HCT116 (cell line): ENCODE measurements around the gene RETREG1. TPM values are rescaled to one million over a fixed set of nuclear protein-coding genes. Genes with fewer than 3 reads are reported as not detected.

Source experiments
- ATAC-seq: fragments of 200-7000 bp; cut with Tn5 transposase; 2 replicates; pipeline ENCODE4 v1.9.1; 2020; ENCODE audit warnings: mild to moderate bottlenecking, moderate library complexity
- BruUV-seq: library from RNA; stranded (reverse); fragments of 400-500 nt; replicated peaks from 2 replicates; lab custom pipeline; 2021; lab: Mats Ljungman, UMichigan
- CTCF ChIA-PET: fragments of 300-600 bp; sonication (Branson Sonifier 250); formaldehyde crosslinking; loops from one replicate; lab custom pipeline; 2021; ENCODE audit warnings: antibody characterized with exemption; lab: Charles Lee
- POLR2A ChIA-PET: fragments of 300-600, 350-600 bp; sonication (Branson Sonifier 250); formaldehyde crosslinking; loops from one replicate; lab custom pipeline; 2021; ENCODE audit warnings: antibody characterized with exemption; lab: Charles Lee
- RAD21 ChIA-PET, 2 experiments: fragments of 300-600 bp; sonication (Branson Sonifier 250); formaldehyde crosslinking; loops; one replicate each; lab custom pipeline; 2023; ENCODE audit warnings: low total read pairs in 2 of 2; ENCODE audit not compliant: uncharacterized antibody in 2 of 2, unreplicated experiment in 2 of 2, low non-redundant PET in 1 of 2; lab: Charles Lee
- DNase-seq: peaks from one replicate; pipeline ENCODE4 v3.0.0-alpha.2; 2010; ENCODE audit warnings: low read depth, low spot score
- H2AFZ ChIP-seq: fragments of 200-600 bp; shearing (Covaris generic), sonication (generic); 2 replicates; pipeline ENCODE4 v1.6.1; 2017; ENCODE audit warnings: low read depth, mixed run types, mixed read lengths, antibody characterized with exemption, low read length; ENCODE audit not compliant: poor library complexity, severe bottlenecking
- H3K27ac ChIP-seq: 2 replicates; pipeline ENCODE4 v1.5.1; 2012; ENCODE audit warnings: low read depth, low read length
- H3K27me3 ChIP-seq: fragments of 200-600 bp; sonication (generic); 2 replicates; pipeline ENCODE4 v1.6.1; 2016; ENCODE audit warnings: mixed run types, low read length, mixed read lengths; ENCODE audit not compliant: insufficient read depth
- H3K36me3 ChIP-seq, 2 experiments: fragments of 200-500 bp in 1 of 2; fragments of 200-600 bp in 1 of 2; sonication (Bioruptor generic) in 1 of 2; sonication (generic) in 1 of 2; 2 replicates each; pipeline versions ENCODE4 v1.5.1 to v1.6.1; 2014 to 2016; ENCODE audit warnings: low read length in 2 of 2, inconsistent platforms in 1 of 2, mixed read lengths in 1 of 2, mixed run types in 1 of 2; ENCODE audit not compliant: insufficient read depth in 2 of 2, control insufficient read depth in 1 of 2
- H3K4me1 ChIP-seq, 2 experiments: fragments of 200-600 bp in 1 of 2; sonication (generic) in 1 of 2; 2 replicates each; pipeline versions ENCODE4 v1.5.1 to v1.6.1; 2012 to 2017; ENCODE audit warnings: low read length in 2 of 2, inconsistent platforms in 1 of 2, mild to moderate bottlenecking in 1 of 2, mixed read lengths in 1 of 2, mixed run types in 1 of 2, moderate library complexity in 1 of 2; ENCODE audit not compliant: insufficient read depth in 2 of 2, control insufficient read depth in 1 of 2
- H3K4me2 ChIP-seq: fragments of 200-600 bp; sonication (generic); 2 replicates; pipeline ENCODE4 v1.6.1; 2017; ENCODE audit warnings: mixed run types, low read length, mixed read lengths
- H3K4me3 ChIP-seq, 2 experiments: fragments of 200-600 bp in 1 of 2; sonication (generic) in 1 of 2; replicated peaks in 1 of 2; 2 replicates each; pipeline ENCODE4 v1.5.1; 2011 to 2016; ENCODE audit warnings: low read length in 2 of 2, control low read depth in 1 of 2, low read depth in 1 of 2, mild to moderate bottlenecking in 1 of 2, mixed read lengths in 1 of 2, mixed run types in 1 of 2
- H3K79me2 ChIP-seq: fragments of 200-600 bp; sonication (generic); 2 replicates; pipeline ENCODE4 v1.6.1; 2017; ENCODE audit warnings: mild to moderate bottlenecking, mixed run types, low read length, moderate library complexity, mixed read lengths; ENCODE audit not compliant: insufficient read depth
- H3K9ac ChIP-seq: fragments of 200-600 bp; sonication (generic); 2 replicates; pipeline ENCODE4 v1.6.1; 2016; ENCODE audit warnings: low read length, mixed read lengths
- H3K9me2 ChIP-seq: fragments of 200-600 bp; sonication (generic), shearing (Covaris generic); 2 replicates; pipeline ENCODE4 v1.6.1; 2017; ENCODE audit warnings: mixed run types, mild to moderate bottlenecking, moderate library complexity; ENCODE audit not compliant: insufficient read depth
- H3K9me3 ChIP-seq, 2 experiments: fragments of 200-500 bp in 1 of 2; fragments of 200-600 bp in 1 of 2; sonication (Bioruptor generic) in 1 of 2; sonication (generic) in 1 of 2; 2 replicates each; pipeline ENCODE4 v1.6.1; 2014 to 2017; ENCODE audit warnings: low read length in 2 of 2, mixed read lengths in 2 of 2, inconsistent platforms in 1 of 2, low read depth in 1 of 2, mild to moderate bottlenecking in 1 of 2, mixed run types in 1 of 2, moderate library complexity in 1 of 2; ENCODE audit not compliant: control insufficient read depth in 1 of 2, insufficient read depth in 1 of 2
- H4K20me1 ChIP-seq: fragments of 200-600 bp; sonication (generic), shearing (Covaris generic); 2 replicates; pipeline ENCODE4 v1.6.1; 2017; ENCODE audit warnings: mixed run types, mild to moderate bottlenecking, moderate library complexity; ENCODE audit not compliant: insufficient read depth
- ATF3 ChIP-seq: IDR thresholded peaks from 2 replicates; pipeline ENCODE4 v1.6.1; 2012
- CBX3 ChIP-seq: IDR thresholded peaks from 2 replicates; pipeline ENCODE4 v1.6.1; 2012; ENCODE audit warnings: low read depth
- CEBPB ChIP-seq: IDR thresholded peaks from 2 replicates; pipeline ENCODE4 v1.6.1; 2012; ENCODE audit warnings: low read depth
- ELF1 ChIP-seq: IDR thresholded peaks from 2 replicates; pipeline ENCODE4 v1.6.1; 2012; ENCODE audit warnings: low read depth, borderline replicate concordance
- EZH2phosphoT487 ChIP-seq: fragments of 200-600 bp; IDR thresholded peaks from 2 replicates; pipeline ENCODE4 v1.6.1; 2018; ENCODE audit warnings: antibody characterized with exemption, borderline replicate concordance
- FOSL1 ChIP-seq: IDR thresholded peaks from 2 replicates; pipeline ENCODE4 v1.6.1; 2012; ENCODE audit warnings: low read depth
- MAX ChIP-seq: IDR thresholded peaks from 2 replicates; pipeline ENCODE4 v1.6.1; 2012
- POLR2AphosphoS5 ChIP-seq: IDR thresholded peaks from 2 replicates; pipeline ENCODE4 v1.6.1; 2011; ENCODE audit warnings: mild to moderate bottlenecking, low read depth, low read length, moderate library complexity
- REST ChIP-seq: IDR thresholded peaks from 2 replicates; pipeline ENCODE4 v1.6.1; 2012; ENCODE audit warnings: low read depth
- SIN3A ChIP-seq: IDR thresholded peaks from 2 replicates; pipeline ENCODE4 v1.6.1; 2012; ENCODE audit warnings: low read depth
- SRF ChIP-seq: IDR thresholded peaks from 2 replicates; pipeline ENCODE4 v1.6.1; 2012; ENCODE audit warnings: low read depth
- TCF7L2 ChIP-seq: IDR thresholded peaks from 2 replicates; pipeline ENCODE4 v1.7.0; 2011; ENCODE audit warnings: borderline replicate concordance, inconsistent platforms; ENCODE audit not compliant: insufficient read depth, insufficient read length; ENCODE audit errors: extremely low read depth
- YY1 ChIP-seq: IDR thresholded peaks from 2 replicates; pipeline ENCODE4 v1.6.1; 2011; ENCODE audit warnings: low read length, low read depth, moderate library complexity, mild to moderate bottlenecking; ENCODE audit not compliant: insufficient replicate concordance; ENCODE audit errors: extremely low read depth
- ZFX ChIP-seq: fragments of 450-650 bp; IDR thresholded peaks from 2 replicates; pipeline ENCODE4 v1.6.1; 2017
- intact Hi-C: fragments of 100-400 bp; cut with micrococcal nuclease; formaldehyde crosslinking; loops from 2 replicates; pipeline ENCODE4 v1.10.0; 2022
- total RNA-seq: library from RNA; stranded (reverse); gene quantifications from one replicate; pipeline ENCODE4 v1.2.1, GENCODE V29; 2021; ENCODE audit not compliant: unreplicated experiment

RETREG1 gene
- total RNA-seq, 1 experiment from 2014 or later = 6.0 TPM

GRCh38 chr5:16600946-16601345, 15.9 kb downstream of the RETREG1 start:
- Histone ChIP-seq H2AFZ (no peak overlapping the region), H3K79me2 (no peaks in the 10 kb centered on the region), H3K4me1 (0 out of 4 replicates have a peak, but pooled peaks cover 6% of the 10 kb centered on the region in 2 experiments), H3K4me3 (no peak overlapping the region), H3K27me3 (no peaks in the 10 kb centered on the region), H3K9ac (no peak overlapping the region), H3K9me3 (no peaks in the 10 kb centered on the region), H3K4me2 (no peak overlapping the region), H3K9me2 (no peaks in the 10 kb centered on the region), H3K36me3 (no peaks in the 10 kb centered on the region), H4K20me1 (no peaks in the 10 kb centered on the region), H3K27ac (no peak overlapping the region)
- POLR2A ChIA-PET = no interaction called here
- intact Hi-C loops = no loop called here
- BruUV-seq = no TSS peak
- DNase-seq (no peak), ATAC-seq (no peak)
- no peak for TF ChIP-seq SIN3A
- no peak for TF ChIP-seq MAX
- TF ChIP-seq TCF7L2 = no peak
- no peak for TF ChIP-seq CBX3
- no peak for TF ChIP-seq YY1
- TF ChIP-seq SRF = no peak
- no peak for TF ChIP-seq CEBPB
- no peak for TF ChIP-seq FOSL1
- TF ChIP-seq ATF3 = no peak
- TF ChIP-seq ZFX = no peak
- no peak for TF ChIP-seq EZH2phosphoT487
- TF ChIP-seq ELF1 = no peak
- no peak for TF ChIP-seq REST
- TF ChIP-seq POLR2AphosphoS5 = no peak
- RAD21 ChIA-PET = no interaction called here
- CTCF ChIA-PET = no interaction called here
